HFFc6 (cell line): Measurements from ENCODE around the gene THEMIS2. TPM values are rescaled to one million over a fixed set of nuclear protein-coding genes. Genes with fewer than 3 reads are reported as not detected.
"Not testable (repeated sequence)": the region's sequence is repeated elsewhere in the genome, so short reads cannot be mapped to it uniquely, and the experiment has no call there.

Source experiments
- DNase-seq: peaks from one replicate; pipeline ENCODE4 v3.0.0-alpha.2; 2018
- H3K27ac Mint-ChIP-seq: 2 replicates; pipeline ENCODE4 v1.8.0; 2020; ENCODE audit warnings: mild to moderate bottlenecking, mixed read lengths
- H3K27me3 Mint-ChIP-seq: 2 replicates; pipeline ENCODE4 v1.8.0; 2021; ENCODE audit warnings: mild to moderate bottlenecking, moderate library complexity, mixed read lengths; ENCODE audit not compliant: insufficient read depth
- H3K36me3 Mint-ChIP-seq: 2 replicates; pipeline ENCODE4 v1.8.0; 2021; ENCODE audit warnings: low read depth, mixed read lengths
- H3K4me1 Mint-ChIP-seq: 2 replicates; pipeline ENCODE4 v1.8.0; 2020; ENCODE audit warnings: low read depth, mixed read lengths
- H3K4me3 Mint-ChIP-seq: 2 replicates; pipeline ENCODE4 v1.8.0; 2020; ENCODE audit warnings: mild to moderate bottlenecking, moderate library complexity, mixed read lengths
- H3K9me3 Mint-ChIP-seq: 2 replicates; pipeline ENCODE4 v1.8.0; 2020; ENCODE audit warnings: mild to moderate bottlenecking, mixed read lengths
- long read RNA-seq: library from polyadenylated mRNA; unstranded; transcript quantifications from one replicate; pipeline ENCODE4 v2.0.0, GENCODE V29; 2019
- total RNA-seq, 6 experiments: library from RNA; stranded (reverse); fragmentation: NEBNext Ultra II Directional; extraction: Animal tissue kit (Norgen Biotek cat#: 25700); gene quantifications; 2 replicates in 1 of 6; 3 replicates in 5 of 6; pipeline ENCODE4 v1.2.3, GENCODE V29; 2021
- TF ChIP-seq, protein P1 (sequence below): fragments of 200-600 bp; sonication (generic); IDR thresholded peaks from 2 replicates; pipeline ENCODE4 v1.5.0; 2021; ENCODE audit warnings: antibody characterized with exemption, mild to moderate bottlenecking

THEMIS2 gene
- 1 to 10 TPM; 1.3 to 5.6 (median 3.7) TPM for total RNA-seq
- long read RNA-seq, partial matches to known transcripts = 0 of 1 reads
- long read RNA-seq, other reads (novel, unspliced or antisense) = 0 of 1 reads

- TF ChIP-seq, protein P1, sequence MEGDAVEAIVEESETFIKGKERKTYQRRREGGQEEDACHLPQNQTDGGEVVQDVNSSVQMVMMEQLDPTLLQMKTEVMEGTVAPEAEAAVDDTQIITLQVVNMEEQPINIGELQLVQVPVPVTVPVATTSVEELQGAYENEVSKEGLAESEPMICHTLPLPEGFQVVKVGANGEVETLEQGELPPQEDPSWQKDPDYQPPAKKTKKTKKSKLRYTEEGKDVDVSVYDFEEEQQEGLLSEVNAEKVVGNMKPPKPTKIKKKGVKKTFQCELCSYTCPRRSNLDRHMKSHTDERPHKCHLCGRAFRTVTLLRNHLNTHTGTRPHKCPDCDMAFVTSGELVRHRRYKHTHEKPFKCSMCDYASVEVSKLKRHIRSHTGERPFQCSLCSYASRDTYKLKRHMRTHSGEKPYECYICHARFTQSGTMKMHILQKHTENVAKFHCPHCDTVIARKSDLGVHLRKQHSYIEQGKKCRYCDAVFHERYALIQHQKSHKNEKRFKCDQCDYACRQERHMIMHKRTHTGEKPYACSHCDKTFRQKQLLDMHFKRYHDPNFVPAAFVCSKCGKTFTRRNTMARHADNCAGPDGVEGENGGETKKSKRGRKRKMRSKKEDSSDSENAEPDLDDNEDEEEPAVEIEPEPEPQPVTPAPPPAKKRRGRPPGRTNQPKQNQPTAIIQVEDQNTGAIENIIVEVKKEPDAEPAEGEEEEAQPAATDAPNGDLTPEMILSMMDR = no peak
- no peak for DNase-seq
- Mint-ChIP-seq H3K4me1 (peaks cover 19% of the 10 kb centered on the region), H3K36me3 (no peaks in the 10 kb centered on the region), H3K27me3 (peaks cover 8% of the 10 kb centered on the region; the same call in 1 of the 2 replicates), H3K27ac (peak within 1 kb of the TSS; percentile 64; the same call in 1 of the 2 replicates), H3K4me3 (peak within 1 kb of the TSS; percentile 86), H3K9me3 (no peaks in the 10 kb centered on the region)
These were observed at the start of gene THEMIS2 for GRCh38 chr1:27872059-27872801. THEMIS2 (plus strand) TSS chr1:27872544; CDS start chr1:27872572, 28 bp downstream.

DNA sequence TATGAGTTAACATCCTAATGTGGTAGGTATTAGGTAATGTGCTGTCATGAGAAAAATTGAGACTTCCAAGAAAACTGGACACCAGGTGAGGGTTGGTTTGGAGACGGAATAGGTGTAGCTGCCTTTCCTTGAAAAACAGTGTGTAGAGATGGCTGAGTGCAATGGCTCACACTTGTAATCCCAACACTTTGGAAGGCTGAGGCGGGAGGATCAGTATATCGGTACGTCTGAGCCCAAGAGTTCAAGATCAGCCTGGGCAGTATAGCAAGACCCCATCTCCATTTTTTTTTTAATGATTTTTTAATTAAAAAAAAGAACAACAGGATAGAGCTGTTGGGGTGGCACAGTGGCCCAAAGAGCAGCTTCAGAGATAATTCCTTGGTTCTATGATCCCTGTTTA, 48.6 kb upstream of the THEMIS2 start:
- peaks cover 6% of the 10 kb centered on the region; the same call in 1 of the 2 replicates for H3K36me3 Mint-ChIP-seq
- no peak overlapping the region for H3K4me3 Mint-ChIP-seq
- H3K4me1 Mint-ChIP-seq = peaks cover 9% of the 10 kb centered on the region
- no peaks in the 10 kb centered on the region for H3K9me3 Mint-ChIP-seq
- H3K27ac Mint-ChIP-seq = no peak overlapping the region
- TF ChIP-seq, protein P1 = no peak
- DNase-seq = no peak
- H3K27me3 Mint-ChIP-seq = no peaks in the 10 kb centered on the region

- Mint-ChIP-seq H3K36me3 (peaks cover 3% of the 10 kb centered on the region; the same call in 1 of the 2 replicates), H3K4me3 (no peak overlapping the region), H3K4me1 (peaks cover 9% of the 10 kb centered on the region), H3K27me3 (no peaks in the 10 kb centered on the region), H3K27ac (no peak overlapping the region), H3K9me3 (no peaks in the 10 kb centered on the region)
- TF ChIP-seq, protein P1 = no peak
- DNase-seq = no peak
These were observed 47.9 kb upstream of the THEMIS2 start for GRCh38 chr1:27824411-27824810.

DNA sequence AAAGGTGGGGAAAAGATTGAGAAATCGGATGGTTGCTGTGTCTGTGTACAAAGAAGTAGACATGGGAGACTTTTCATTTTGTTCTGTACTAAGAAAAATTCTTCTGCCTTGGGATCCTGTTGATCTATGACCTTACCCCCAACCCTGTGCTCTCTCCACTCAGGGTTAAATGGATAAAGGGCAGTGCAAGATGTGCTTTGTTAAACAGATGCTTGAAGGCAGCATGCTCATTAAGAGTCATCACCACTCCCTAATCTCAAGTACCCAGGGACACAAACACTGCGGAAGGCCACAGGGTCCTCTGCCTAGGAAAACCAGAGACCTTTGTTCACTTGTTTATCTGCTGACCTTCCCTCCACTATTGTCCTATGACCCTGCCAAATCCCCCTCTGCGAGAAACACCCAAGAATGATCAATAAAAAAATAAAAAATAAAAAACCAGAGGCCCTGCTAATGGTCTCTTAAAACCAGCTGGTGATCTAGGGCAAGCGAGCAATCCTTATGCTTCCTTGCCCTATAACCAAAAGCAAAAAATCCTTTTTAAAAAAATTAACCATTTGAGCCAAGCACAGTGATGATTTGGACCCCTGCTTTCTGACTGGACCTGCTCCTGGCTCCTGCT, 42.9 kb upstream of the THEMIS2 start:
- Mint-ChIP-seq H3K27ac (peak overlapping the region; percentile 97; the same call in 1 of the 2 replicates), H3K36me3 (peaks cover 12% of the 10 kb centered on the region), H3K4me1 (peaks cover 23% of the 10 kb centered on the region), H3K9me3 (peaks cover 11% of the 10 kb centered on the region; the same call in 1 of the 2 replicates), H3K4me3 (peak overlapping the region; percentile 97)
- not testable (repeated sequence) for H3K27me3 Mint-ChIP-seq, DNase-seq

- peak within 1 kb of the TSS; percentile 97 for H3K4me3 Mint-ChIP-seq
- H3K27ac Mint-ChIP-seq = peak within 1 kb of the TSS; percentile 97
- H3K9me3 Mint-ChIP-seq = peaks cover 11% of the 10 kb centered on the region; the same call in 1 of the 2 replicates
- TF ChIP-seq, protein P1 = no peak
- H3K27me3 Mint-ChIP-seq = no peaks in the 10 kb centered on the region; the same call in 1 of the 2 replicates
- DNase-seq = peak; percentile 91
- peaks cover 23% of the 10 kb centered on the region for H3K4me1 Mint-ChIP-seq
- H3K36me3 Mint-ChIP-seq = peaks cover 12% of the 10 kb centered on the region
These were observed 41.5 kb upstream of the THEMIS2 start, which contains the start of gene PPP1R8 for GRCh38 chr1:27830621-27831440. PPP1R8 (plus strand) TSS chr1:27830782; CDS start chr1:27830836, 54 bp downstream.
